Fibroblast of lung (primary cell): Measurements from ENCODE around the gene HSPB9. TPM values are rescaled to one million over a fixed set of nuclear protein-coding genes. Genes with fewer than 3 reads are reported as not detected.

ENCODE experiments used
- DNase-seq, 2 donors: peaks; one replicate each; pipeline versions ENCODE4 v3.0.0 to v3.0.0-alpha.2; 2010; ENCODE audit warnings: low read depth in 2 of 2
- H2AFZ ChIP-seq: 2 replicates; pipeline ENCODE4 v1.5.1; 2012; ENCODE audit warnings: low read length, control low read depth, inconsistent platforms
- H3K27ac ChIP-seq: 2 replicates; pipeline ENCODE4 v1.5.1; 2011; ENCODE audit warnings: low read length, control low read depth; ENCODE audit not compliant: insufficient read depth
- H3K27me3 ChIP-seq: 2 replicates; pipeline ENCODE4 v1.5.1; 2011; ENCODE audit warnings: mild to moderate bottlenecking, low read length; ENCODE audit not compliant: control insufficient read depth, insufficient read depth
- H3K36me3 ChIP-seq: 2 replicates; pipeline ENCODE4 v1.5.1; 2011; ENCODE audit warnings: low read length; ENCODE audit not compliant: control insufficient read depth, insufficient read depth
- H3K4me1 ChIP-seq: 2 replicates; pipeline ENCODE4 v1.5.1; 2011; ENCODE audit warnings: low read length; ENCODE audit not compliant: control insufficient read depth, insufficient read depth; ENCODE audit errors: extremely low read depth
- H3K4me2 ChIP-seq: 2 replicates; pipeline ENCODE4 v1.5.1; 2011; ENCODE audit warnings: low read length, control low read depth; ENCODE audit not compliant: insufficient read depth; ENCODE audit errors: extremely low read depth
- H3K4me3 ChIP-seq, 4 experiments: fragments of 200-600 bp in 1 of 4; sonication (generic) in 1 of 4; replicated peaks in 1 of 4; 2 replicates each; pipeline ENCODE4 v1.5.1; 2011 to 2016; ENCODE audit warnings: low read length in 4 of 4, low read depth in 3 of 4, mild to moderate bottlenecking in 3 of 4, control low read depth in 2 of 4, inconsistent platforms in 1 of 4, mixed read lengths in 1 of 4; ENCODE audit not compliant: insufficient read depth in 1 of 4; ENCODE audit errors: control extremely low read depth in 1 of 4
- H3K79me2 ChIP-seq: 2 replicates; pipeline ENCODE4 v1.5.1; 2012; ENCODE audit warnings: mild to moderate bottlenecking, low read length, inconsistent platforms; ENCODE audit not compliant: control insufficient read depth, insufficient read depth
- H3K9ac ChIP-seq: 2 replicates; pipeline ENCODE4 v1.5.1; 2011; ENCODE audit warnings: mild to moderate bottlenecking, low read length, control low read depth; ENCODE audit not compliant: insufficient read depth
- H3K9me3 ChIP-seq: 2 replicates; pipeline ENCODE4 v1.5.1; 2012; ENCODE audit warnings: low read depth, low read length; ENCODE audit not compliant: control insufficient read depth, insufficient read depth
- H4K20me1 ChIP-seq: 2 replicates; pipeline ENCODE4 v1.5.1; 2011; ENCODE audit warnings: low read length; ENCODE audit not compliant: control insufficient read depth, insufficient read depth; ENCODE audit errors: extremely low read depth
- EZH2 ChIP-seq: IDR thresholded peaks from 2 replicates; pipeline ENCODE4 v1.5.1; 2012; ENCODE audit warnings: low read length, control low read depth, mild to moderate bottlenecking; ENCODE audit errors: missing control alignments
- polyA plus RNA-seq, 2 donors: library from polyadenylated mRNA; depleted of rRNA in 1 of 2; stranded (reverse) in 1 of 2; unstranded in 1 of 2; fragments of >200 nt; gene quantifications; 2 replicates each; pipeline ENCODE4 v1.2.1, GENCODE V29; 2011 to 2012; ENCODE audit warnings: missing spikeins in 1 of 2
- total RNA-seq: library from RNA; depleted of rRNA; stranded (reverse); fragments of >200 nt; gene quantifications from 2 replicates; pipeline ENCODE4 v1.2.1, GENCODE V29; 2014
- TF ChIP-seq, protein P1 (sequence below), 2 donors: IDR thresholded peaks in 1 of 2; conservative IDR thresholded peaks in 1 of 2; 1 replicate in 1 of 2; 2 replicates in 1 of 2; pipeline ENCODE4 v1.5.1; 2011 to 2012; ENCODE audit warnings: low read length in 2 of 2, control low read depth in 1 of 2, inconsistent platforms in 1 of 2, low read depth in 1 of 2, mild to moderate bottlenecking in 1 of 2

HSPB9 gene
- total and polyA plus RNA-seq, 2 donors (not counting 1 experiment from before 2014, with no cell fraction given) = not detected

DNA sequence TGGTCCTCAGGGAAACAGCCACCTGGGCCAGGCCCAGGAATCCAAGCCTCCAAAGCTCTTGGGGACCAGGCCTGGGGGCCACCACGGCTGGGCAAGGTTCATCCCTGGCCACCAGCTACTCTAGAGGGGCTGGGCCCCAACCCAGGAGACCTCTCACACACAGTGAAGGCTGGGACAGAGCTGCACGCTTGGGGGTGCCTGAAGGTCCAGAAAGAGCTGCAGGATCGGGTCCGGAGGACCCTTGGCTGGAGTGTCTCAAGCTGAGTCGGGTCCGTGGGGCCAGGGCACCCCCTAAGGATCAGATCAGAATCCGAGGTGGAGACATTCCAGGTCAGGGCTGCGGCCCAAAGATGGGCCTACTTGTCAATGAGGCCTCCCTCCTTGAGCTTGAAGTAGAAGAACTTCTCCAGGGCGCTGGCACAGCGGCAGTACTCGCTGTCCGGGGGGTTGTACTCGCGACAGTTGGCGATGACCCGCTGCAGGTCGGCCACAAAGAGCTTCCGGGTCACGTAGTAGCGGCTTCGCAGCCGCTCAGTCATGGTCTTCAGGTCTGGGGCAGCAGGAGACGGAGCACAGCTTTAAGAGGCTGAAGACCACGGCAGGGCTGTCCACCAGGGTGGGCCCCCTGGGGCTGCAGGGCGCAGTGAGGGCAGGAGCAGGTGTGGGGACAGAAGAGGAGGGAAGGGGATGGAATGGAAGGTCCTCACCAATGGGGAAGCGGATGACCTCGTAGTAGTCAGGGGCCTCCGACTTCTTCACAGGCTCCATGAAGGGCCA, 9.1 kb upstream of the HSPB9 start:
- Histone ChIP-seq H3K79me2 (no peaks in the 10 kb centered on the region), H3K4me1 (peaks cover 9% of the 10 kb centered on the region), H3K27ac (peak overlapping the region; percentile 68), H3K27me3 (no peaks in the 10 kb centered on the region), H2AFZ (no peak overlapping the region), H3K9me3 (no peaks in the 10 kb centered on the region), H3K36me3 (peaks cover 20% of the 10 kb centered on the region), H4K20me1 (no peaks in the 10 kb centered on the region), H3K9ac (no peak overlapping the region), H3K4me2 (no peak overlapping the region), H3K4me3 (no peak overlapping the region)
- TF ChIP-seq, protein P1, sequence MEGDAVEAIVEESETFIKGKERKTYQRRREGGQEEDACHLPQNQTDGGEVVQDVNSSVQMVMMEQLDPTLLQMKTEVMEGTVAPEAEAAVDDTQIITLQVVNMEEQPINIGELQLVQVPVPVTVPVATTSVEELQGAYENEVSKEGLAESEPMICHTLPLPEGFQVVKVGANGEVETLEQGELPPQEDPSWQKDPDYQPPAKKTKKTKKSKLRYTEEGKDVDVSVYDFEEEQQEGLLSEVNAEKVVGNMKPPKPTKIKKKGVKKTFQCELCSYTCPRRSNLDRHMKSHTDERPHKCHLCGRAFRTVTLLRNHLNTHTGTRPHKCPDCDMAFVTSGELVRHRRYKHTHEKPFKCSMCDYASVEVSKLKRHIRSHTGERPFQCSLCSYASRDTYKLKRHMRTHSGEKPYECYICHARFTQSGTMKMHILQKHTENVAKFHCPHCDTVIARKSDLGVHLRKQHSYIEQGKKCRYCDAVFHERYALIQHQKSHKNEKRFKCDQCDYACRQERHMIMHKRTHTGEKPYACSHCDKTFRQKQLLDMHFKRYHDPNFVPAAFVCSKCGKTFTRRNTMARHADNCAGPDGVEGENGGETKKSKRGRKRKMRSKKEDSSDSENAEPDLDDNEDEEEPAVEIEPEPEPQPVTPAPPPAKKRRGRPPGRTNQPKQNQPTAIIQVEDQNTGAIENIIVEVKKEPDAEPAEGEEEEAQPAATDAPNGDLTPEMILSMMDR (conservative IDR thresholded peaks at IDR 0.05 in 1 of 2, IDR thresholded peaks at IDR 0.05 in 1 of 2; ENCODE audit: low read depth in 1 of 2, low read length in 2 of 2) = no peak
- DNase-seq = no peak

DNA sequence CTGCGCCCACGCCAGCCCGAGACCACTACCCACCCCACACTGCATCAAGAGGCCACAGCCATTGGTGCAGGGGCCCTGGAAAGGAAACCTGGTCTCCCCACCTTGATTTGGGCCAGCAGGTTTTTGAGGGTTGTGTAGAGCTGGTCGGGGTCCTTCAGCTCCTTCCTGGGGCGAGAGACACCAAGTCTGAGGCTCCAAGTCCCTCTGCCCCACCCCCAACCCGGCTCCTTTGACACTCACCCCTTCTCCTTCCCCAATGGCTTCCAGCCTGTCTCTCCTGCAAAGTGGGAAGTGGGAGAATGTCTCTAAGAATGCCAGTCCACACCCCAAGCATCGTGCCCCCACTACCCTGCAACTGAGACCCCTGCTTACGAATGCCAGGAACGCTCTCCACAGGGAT, 8.5 kb upstream of the HSPB9 start:
- DNase-seq = no peak
- H2AFZ ChIP-seq = no peak overlapping the region
- H3K27me3 ChIP-seq = no peaks in the 10 kb centered on the region
- no peaks in the 10 kb centered on the region for H4K20me1 ChIP-seq
- no peak overlapping the region for H3K4me3 ChIP-seq
- H3K9me3 ChIP-seq = no peaks in the 10 kb centered on the region
- H3K4me2 ChIP-seq = no peak overlapping the region
- H3K36me3 ChIP-seq = peaks cover 21% of the 10 kb centered on the region
- H3K79me2 ChIP-seq = no peaks in the 10 kb centered on the region
- peaks cover 9% of the 10 kb centered on the region for H3K4me1 ChIP-seq
- H3K27ac ChIP-seq = no peak overlapping the region
- no peak overlapping the region for H3K9ac ChIP-seq
- TF ChIP-seq, protein P1 (conservative IDR thresholded peaks at IDR 0.05 in 1 of 2, IDR thresholded peaks at IDR 0.05 in 1 of 2; ENCODE audit: low read depth in 1 of 2, low read length in 2 of 2) = no peak
- no peak for TF ChIP-seq EZH2

DNA sequence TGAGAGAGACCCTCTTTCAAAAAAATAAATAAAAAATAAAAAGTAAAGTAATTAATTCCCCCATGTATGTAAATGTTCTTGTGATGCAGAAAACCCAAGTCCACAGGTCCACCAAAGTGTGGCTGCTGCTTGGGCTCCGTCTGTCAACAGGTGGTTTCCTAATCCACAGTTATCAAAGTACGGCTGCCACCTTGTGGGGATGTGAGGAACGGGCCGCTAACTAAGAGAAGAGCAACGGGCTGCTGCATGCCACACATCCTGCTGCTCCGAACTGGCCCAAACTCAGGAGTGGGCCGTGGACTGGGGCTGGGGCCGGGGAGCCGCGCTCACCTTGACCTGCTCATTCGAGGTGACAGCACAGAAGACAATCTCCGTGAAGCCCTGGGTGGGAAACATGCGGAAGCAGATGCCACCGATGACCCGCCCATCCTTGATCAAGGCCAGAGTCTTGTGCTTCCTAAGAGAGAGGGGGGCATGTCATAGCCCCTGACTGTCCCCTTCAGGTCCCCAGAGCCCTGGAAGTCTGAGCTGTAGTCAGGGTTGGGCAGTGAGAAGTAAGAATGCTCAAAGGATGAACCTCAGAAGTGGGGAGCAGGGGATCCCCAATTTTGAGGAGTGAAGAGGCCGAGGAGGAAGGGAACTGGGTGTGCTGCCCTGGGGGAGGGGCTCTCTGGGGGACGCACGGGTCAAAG, 5.8 kb upstream of the HSPB9 start:
- Histone ChIP-seq H4K20me1 (no peaks in the 10 kb centered on the region), H3K9me3 (no peaks in the 10 kb centered on the region), H3K4me2 (no peak overlapping the region), H3K27ac (peak overlapping the region; percentile 27), H3K79me2 (no peaks in the 10 kb centered on the region), H3K4me3 (no peak overlapping the region), H3K27me3 (no peaks in the 10 kb centered on the region), H3K4me1 (peaks cover 12% of the 10 kb centered on the region), H3K9ac (peak overlapping the region; percentile 16), H3K36me3 (peaks cover 21% of the 10 kb centered on the region), H2AFZ (no peak overlapping the region)
- peak; percentile 60 to 81 for DNase-seq
- no peak for TF ChIP-seq EZH2
- TF ChIP-seq, protein P1 (conservative IDR thresholded peaks at IDR 0.05 in 1 of 2, IDR thresholded peaks at IDR 0.05 in 1 of 2; ENCODE audit: low read depth in 1 of 2, low read length in 2 of 2) = peak; percentile 82 to 84
